Measurements from ENCODE around the gene ZNF205. TPM values are rescaled to one million over a fixed set of nuclear protein-coding genes. Genes with fewer than 3 reads are reported as not detected.

Gene ZNF205
- total and polyA plus RNA-seq, 2 of the 13 experiments (the other 11 are each of a cell fraction or from before 2014, with no cell fraction given), result 5.8 to 10.2 TPM

- TF ChIP-seq POGK (CRISPR knock-in tag; conservative IDR thresholded peaks at IDR 0.05) (no peak), ZBTB7B (CRISPR knock-in tag; IDR thresholded peaks at IDR 0.05) (0 out of 2 replicates have a peak, but pooled peaks have one; percentile 20), PHF8 (CRISPR knock-in tag; IDR thresholded peaks at IDR 0.05) (no peak), HNF4G (IDR thresholded peaks at IDR 0.05; ENCODE audit: borderline replicate concordance, low read depth, low read length) (no peak), HNF4G (CRISPR knock-in tag; IDR thresholded peaks at IDR 0.05; ENCODE audit: borderline replicate concordance, low read depth) (0 out of 2 replicates have a peak, but pooled peaks have one; percentile 46), ZNF558 (CRISPR knock-in tag; IDR thresholded peaks at IDR 0.05; ENCODE audit: borderline replicate concordance) (no peak), ATAD3A (CRISPR knock-in tag; IDR thresholded peaks at IDR 0.05) (no peak), ZSCAN20 (CRISPR knock-in tag; IDR thresholded peaks at IDR 0.05; ENCODE audit: borderline replicate concordance) (no peak), PRDM10 (CRISPR knock-in tag; IDR thresholded peaks at IDR 0.05; ENCODE audit: low read depth) (no peak), ZFP37 (CRISPR knock-in tag; IDR thresholded peaks at IDR 0.05; ENCODE audit: borderline replicate concordance) (no peak), MYNN (CRISPR knock-in tag; IDR thresholded peaks at IDR 0.05; ENCODE audit: low read depth) (no peak), ZNF724P (CRISPR knock-in tag; IDR thresholded peaks at IDR 0.05; ENCODE audit: borderline replicate concordance) (no peak), MYPOP (CRISPR knock-in tag; IDR thresholded peaks at IDR 0.05) (no peak), SUZ12 (IDR thresholded peaks at IDR 0.05; ENCODE audit: low read depth, low read length) (no peak), ZBTB4 (CRISPR knock-in tag; IDR thresholded peaks at IDR 0.05; ENCODE audit: borderline replicate concordance) (no peak), ZNF17 (CRISPR knock-in tag; IDR thresholded peaks at IDR 0.05) (no peak), NPAS2 (CRISPR knock-in tag; IDR thresholded peaks at IDR 0.05; ENCODE audit: borderline replicate concordance) (no peak)
Measured at GRCh38 chr16:3101018-3101840, 11.2 kb upstream of the ZNF205 start (continued).

Data from HepG2 (cell line).